ENCODE data around the gene TMEM131.
"Not testable (repeated sequence)": the region's sequence is repeated elsewhere in the genome, so short reads cannot be mapped to it uniquely, and the experiment has no call there.

TMEM131 gene

DNA sequence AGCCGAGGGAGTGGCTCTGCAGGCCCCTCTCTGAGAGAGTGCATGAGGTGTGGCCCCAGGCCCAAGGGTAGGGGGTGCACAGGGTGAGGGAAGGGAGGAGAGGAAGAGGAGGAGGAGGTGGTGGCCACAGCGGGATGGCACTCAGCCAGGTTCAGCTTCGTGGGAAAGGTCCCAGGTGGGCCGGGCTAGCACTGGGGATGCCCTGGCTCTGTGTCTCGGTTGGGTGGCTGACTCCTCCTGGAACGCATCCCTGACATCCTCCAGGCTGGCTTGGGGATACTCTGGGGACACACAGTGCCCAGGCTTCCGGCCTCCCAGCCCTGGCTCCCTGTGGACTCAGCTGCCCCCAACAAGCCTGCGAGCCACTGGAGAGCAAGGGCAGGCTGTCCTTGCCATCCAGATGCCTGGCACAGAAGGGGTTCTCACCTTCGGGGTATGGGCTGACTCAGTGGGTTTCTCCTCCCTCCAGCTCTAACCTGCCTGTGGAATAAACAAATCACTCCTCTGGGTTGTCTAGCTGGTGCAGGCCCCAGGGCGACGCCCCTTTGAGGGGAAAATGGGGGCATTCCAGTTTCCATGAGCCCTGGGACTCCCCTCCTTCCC, 283.0 kb downstream of the TMEM131 start:
- TF ChIP-seq, protein P1, sequence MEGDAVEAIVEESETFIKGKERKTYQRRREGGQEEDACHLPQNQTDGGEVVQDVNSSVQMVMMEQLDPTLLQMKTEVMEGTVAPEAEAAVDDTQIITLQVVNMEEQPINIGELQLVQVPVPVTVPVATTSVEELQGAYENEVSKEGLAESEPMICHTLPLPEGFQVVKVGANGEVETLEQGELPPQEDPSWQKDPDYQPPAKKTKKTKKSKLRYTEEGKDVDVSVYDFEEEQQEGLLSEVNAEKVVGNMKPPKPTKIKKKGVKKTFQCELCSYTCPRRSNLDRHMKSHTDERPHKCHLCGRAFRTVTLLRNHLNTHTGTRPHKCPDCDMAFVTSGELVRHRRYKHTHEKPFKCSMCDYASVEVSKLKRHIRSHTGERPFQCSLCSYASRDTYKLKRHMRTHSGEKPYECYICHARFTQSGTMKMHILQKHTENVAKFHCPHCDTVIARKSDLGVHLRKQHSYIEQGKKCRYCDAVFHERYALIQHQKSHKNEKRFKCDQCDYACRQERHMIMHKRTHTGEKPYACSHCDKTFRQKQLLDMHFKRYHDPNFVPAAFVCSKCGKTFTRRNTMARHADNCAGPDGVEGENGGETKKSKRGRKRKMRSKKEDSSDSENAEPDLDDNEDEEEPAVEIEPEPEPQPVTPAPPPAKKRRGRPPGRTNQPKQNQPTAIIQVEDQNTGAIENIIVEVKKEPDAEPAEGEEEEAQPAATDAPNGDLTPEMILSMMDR (IDR thresholded peaks at IDR 0.05; ENCODE audit: borderline replicate concordance, insufficient read depth, low read depth, low read length), result no peak
- no peak overlapping the region for H3K4me3 ChIP-seq (ENCODE audit: low read depth, low read length)

DNA sequence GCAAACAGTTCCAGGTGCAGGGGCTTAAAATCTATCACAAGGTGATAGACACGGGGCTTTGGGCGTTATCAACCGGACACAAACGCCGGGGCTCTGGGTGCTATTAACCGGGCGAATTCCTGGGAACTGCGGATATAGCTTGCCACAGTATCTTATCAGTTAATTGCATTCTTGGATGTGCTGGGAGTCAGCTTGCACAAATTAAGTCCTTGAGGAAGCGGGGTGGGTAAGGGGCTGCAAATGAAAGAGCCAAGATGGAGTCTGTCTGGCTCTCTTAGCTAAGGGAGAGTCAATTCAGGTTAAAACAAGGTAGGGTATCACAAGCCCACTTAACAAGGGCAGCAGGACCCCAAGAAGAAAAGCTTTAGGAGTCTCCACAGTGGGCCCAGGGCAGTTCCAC, 283.6 kb downstream of the TMEM131 start:
- H3K4me3 ChIP-seq (ENCODE audit: low read depth, low read length), result not testable (repeated sequence)

DNA sequence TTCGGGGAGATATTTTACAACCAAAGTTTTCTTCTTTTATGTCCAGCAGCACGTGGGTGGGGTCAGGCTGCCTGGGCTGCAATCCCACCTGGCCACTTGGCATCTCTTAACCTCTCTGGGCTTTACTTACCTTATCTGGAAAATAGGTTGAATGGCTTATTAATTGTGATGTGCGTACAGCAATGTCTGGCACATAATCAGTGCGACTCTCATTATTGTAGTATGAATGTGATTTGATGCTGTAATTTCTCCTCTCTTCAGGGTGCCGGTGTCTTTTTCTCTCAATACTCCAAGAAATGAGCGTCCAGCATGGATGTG, 284.4 kb downstream of the TMEM131 start:
- H3K4me3 ChIP-seq (ENCODE audit: low read depth, low read length), result no peak overlapping the region
- TF ChIP-seq, protein P1 (IDR thresholded peaks at IDR 0.05; ENCODE audit: borderline replicate concordance, insufficient read depth, low read depth, low read length), result no peak

DNA sequence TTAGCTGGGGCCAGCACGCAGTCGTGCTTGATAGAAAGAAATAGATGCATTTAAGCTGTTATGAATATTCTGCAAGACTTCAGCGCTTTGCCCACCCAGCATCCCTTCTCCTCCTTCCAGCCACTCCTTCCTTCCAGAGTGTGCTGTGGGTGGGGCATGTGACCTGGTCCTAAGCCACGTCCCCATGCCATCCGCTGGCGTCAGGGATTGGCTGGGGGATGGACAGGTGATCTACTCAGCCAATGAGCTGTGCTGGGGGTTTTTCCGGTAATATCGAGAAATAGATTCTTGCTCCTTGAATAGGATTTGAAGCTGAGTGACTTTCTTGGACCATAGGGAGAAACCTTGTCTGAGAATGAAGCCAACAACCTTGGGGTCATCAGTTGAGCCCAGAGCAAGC, 287.1 kb downstream of the TMEM131 start:
- TF ChIP-seq, protein P1 (IDR thresholded peaks at IDR 0.05; ENCODE audit: borderline replicate concordance, insufficient read depth, low read depth, low read length), result no peak
- H3K4me3 ChIP-seq (ENCODE audit: low read depth, low read length), result no peak overlapping the region

DNA sequence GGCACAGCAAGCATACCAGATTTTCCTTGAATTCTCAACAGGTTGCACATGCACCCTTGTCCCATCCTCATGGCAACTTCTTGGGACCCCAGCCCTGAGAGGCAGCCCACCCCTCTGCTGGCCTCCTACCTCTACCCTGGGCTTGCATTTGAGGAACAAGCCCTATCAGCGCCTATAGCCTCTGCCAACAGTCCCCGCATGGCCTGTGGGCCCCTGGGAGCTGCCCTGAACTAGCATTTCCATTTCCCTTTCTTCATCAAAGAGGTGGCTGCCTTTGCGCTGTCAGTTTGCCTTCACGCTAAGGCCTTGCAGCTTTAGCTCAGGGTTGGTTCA, 287.7 kb downstream of the TMEM131 start:
- no peak overlapping the region for H3K4me3 ChIP-seq (ENCODE audit: low read depth, low read length)
- TF ChIP-seq, protein P1 (IDR thresholded peaks at IDR 0.05; ENCODE audit: borderline replicate concordance, insufficient read depth, low read depth, low read length), result no peak

DNA sequence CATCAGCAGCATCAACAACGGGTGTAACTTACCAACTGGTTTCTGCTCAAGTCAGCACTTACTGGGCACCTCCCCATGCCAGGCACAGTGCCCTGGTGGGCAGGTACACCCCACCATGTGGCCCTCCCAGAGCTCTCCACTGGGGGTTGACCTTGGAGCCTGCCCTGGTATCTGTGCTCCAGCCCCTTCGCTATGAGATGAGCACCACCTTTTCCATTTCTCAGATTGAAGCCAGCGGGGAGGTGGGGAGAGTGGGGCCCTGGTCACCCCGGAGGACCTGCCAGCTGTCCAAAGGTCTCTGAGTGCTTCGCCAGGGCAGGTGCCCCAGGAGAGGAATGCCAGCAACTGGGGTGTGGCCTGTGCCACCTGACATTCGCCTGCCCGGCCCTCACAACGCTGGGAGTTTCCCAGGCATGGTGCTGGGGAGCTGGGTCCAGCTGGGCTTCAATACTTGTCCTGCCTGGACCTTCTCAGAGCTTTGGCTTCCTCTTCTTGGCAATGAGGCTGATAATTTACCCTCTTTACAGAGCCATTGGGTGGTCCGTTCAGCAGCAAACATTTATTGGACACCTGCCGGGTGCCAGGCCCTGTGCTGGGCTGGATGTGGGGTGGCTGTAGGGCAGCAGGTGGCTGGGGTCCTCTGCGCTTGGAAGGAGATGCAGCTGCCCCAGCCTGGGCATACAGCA, 288.2 kb downstream of the TMEM131 start:
- H3K4me3 ChIP-seq (ENCODE audit: low read depth, low read length), result no peak overlapping the region
- TF ChIP-seq, protein P1 (IDR thresholded peaks at IDR 0.05; ENCODE audit: borderline replicate concordance, insufficient read depth, low read depth, low read length), result no peak

DNA sequence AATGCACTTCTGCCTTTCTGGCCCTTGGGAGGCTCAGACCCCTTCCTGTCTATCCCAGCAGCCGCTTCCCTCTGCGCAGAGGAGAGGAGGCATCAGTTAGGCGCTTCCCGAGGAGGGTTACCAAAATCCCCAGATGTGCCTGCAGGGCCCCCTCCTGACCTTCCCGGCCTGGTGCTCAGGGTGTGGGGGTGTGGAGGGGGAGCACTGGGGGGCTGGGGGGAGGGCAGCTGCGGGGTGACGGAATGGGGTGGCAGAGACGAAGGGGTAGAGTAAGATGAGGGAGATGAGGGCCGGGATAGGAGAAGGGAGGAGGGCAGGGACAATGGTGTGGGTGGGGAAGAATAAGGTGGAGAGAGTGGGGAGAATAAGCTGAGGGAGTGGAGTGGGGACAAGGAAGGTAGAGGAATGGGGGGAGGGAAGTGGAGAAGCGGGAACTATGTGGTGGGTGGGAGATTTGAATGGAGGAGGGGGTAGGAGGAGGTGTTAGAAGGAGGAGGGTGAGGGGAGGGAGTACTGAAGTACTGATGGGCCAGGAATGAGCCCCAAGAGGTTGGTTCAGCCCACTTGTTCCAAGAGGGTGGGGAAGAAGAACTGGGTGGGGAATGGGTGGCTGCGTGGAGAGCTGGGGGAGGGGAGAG, 288.9 kb downstream of the TMEM131 start:
- TF ChIP-seq, protein P1 (IDR thresholded peaks at IDR 0.05; ENCODE audit: borderline replicate concordance, insufficient read depth, low read depth, low read length), result no peak

More for the DNA sequence above, 288.9 kb downstream of the TMEM131 start:
- no peak overlapping the region for H3K4me3 ChIP-seq (ENCODE audit: low read depth, low read length)
